Natural killer cell (primary cell): ENCODE results near the gene CCDC134. TPM values are rescaled to one million over a fixed set of nuclear protein-coding genes. Genes with fewer than 3 reads are reported as not detected.

Experiments
- ATAC-seq, 3 donors: fragments of 150-1000 bp in 2 of 3; fragments of 200-7000 bp in 1 of 3; cut with Tn5 transposase; 1 replicate in 1 of 3; 2 replicates in 2 of 3; pipeline ENCODE4 v1.10.0; 2021; ENCODE audit warnings: mild to moderate bottlenecking in 2 of 3, moderate library complexity in 2 of 3
- DNase-seq, 2 donors: peaks; one replicate each; pipeline versions ENCODE4 v3.0.0 to v3.0.0-alpha.2; 2013 to 2021; ENCODE audit warnings: mixed read lengths in 1 of 2
- H3K27ac ChIP-seq: one replicate; pipeline ENCODE4 v1.5.1; 2013; ENCODE audit warnings: mild to moderate bottlenecking, low read length
- H3K27me3 ChIP-seq: one replicate; pipeline ENCODE4 v1.6.1; 2013; ENCODE audit warnings: low read length; ENCODE audit not compliant: control insufficient read depth, insufficient read depth
- H3K36me3 ChIP-seq: one replicate; pipeline ENCODE4 v1.6.1; 2013; ENCODE audit warnings: low read length; ENCODE audit not compliant: control insufficient read depth, insufficient read depth
- H3K4me1 ChIP-seq: one replicate; pipeline ENCODE4 v1.6.1; 2013; ENCODE audit warnings: low read length; ENCODE audit not compliant: control insufficient read depth, insufficient read depth
- H3K4me3 ChIP-seq: one replicate; pipeline ENCODE4 v1.5.1; 2013; ENCODE audit warnings: low read length
- H3K9me3 ChIP-seq: one replicate; pipeline ENCODE4 v1.6.1; 2013; ENCODE audit warnings: low read length; ENCODE audit not compliant: control insufficient read depth, insufficient read depth
- H3K27ac Mint-ChIP-seq, 2 donors: one replicate each; pipeline ENCODE4 v1.8.0; 2022; ENCODE audit warnings: mild to moderate bottlenecking in 2 of 2, mixed read lengths in 2 of 2, moderate library complexity in 1 of 2
- H3K27me3 Mint-ChIP-seq, 2 donors: one replicate each; pipeline ENCODE4 v1.8.0; 2022; ENCODE audit warnings: low read depth in 2 of 2, mixed read lengths in 2 of 2
- H3K36me3 Mint-ChIP-seq: one replicate; pipeline ENCODE4 v1.8.0; 2022; ENCODE audit warnings: mixed read lengths
- H3K4me1 Mint-ChIP-seq, 2 donors: one replicate each; pipeline ENCODE4 v1.8.0; 2022; ENCODE audit warnings: mixed read lengths in 2 of 2
- H3K4me3 Mint-ChIP-seq: one replicate; pipeline ENCODE4 v1.8.0; 2022; ENCODE audit warnings: mild to moderate bottlenecking, moderate library complexity, mixed read lengths
- H3K9me3 Mint-ChIP-seq, 2 donors: one replicate each; pipeline ENCODE4 v1.8.0; 2022; ENCODE audit warnings: mixed read lengths in 2 of 2
- WGBS: methylation state at CpG from one replicate; pipeline ENCODE4 v1.1.7; 2013; ENCODE audit warnings: missing lambda C conversion rate; ENCODE audit not compliant: insufficient coverage; 5-methylcytosine and 5-hydroxymethylcytosine counted together
- intact Hi-C: fragments of 100-400 bp; cut with micrococcal nuclease; formaldehyde crosslinking; loops from one replicate; pipeline ENCODE4 v1.14.2; 2022
- total RNA-seq, 4 donors: library from RNA; stranded (reverse); fragments of 120-200 nt in 1 of 4; gene quantifications; one replicate each; pipeline versions ENCODE4 v1.2.3 to v1.2.4, GENCODE V29; 2013 to 2022
- TF ChIP-seq, protein P1 (sequence below): fragments of 200-600 bp; IDR thresholded peaks from one replicate; pipeline ENCODE4 v1.8.0; 2022; ENCODE audit warnings: antibody characterized with exemption

CCDC134 gene
- total RNA-seq, 3 donors from 2014 or later (not counting 1 experiment from before 2014, with no cell fraction given), result 16.4 to 22.1 (median 16.7) TPM

DNA sequence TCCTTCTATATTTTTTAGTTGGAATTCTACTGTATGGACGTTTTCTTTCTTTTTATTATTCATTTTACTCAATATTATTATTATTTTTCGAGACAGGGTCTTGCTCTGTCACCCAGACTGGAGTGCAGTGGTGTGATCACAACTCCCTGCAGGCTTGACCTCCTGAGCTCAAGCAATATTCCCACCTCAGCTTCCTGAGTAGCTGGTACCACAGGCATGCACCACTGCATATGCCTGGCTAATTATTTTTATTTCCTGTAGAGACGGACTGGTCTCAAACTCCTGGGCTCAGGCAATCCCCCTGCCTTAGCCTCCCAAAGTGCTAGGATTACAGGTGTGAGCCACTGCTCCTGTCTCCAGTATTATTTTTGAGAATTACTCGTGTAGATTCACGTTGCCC lies 34.0 kb upstream of the CCDC134 start:
- Mint-ChIP-seq H3K27ac (no peak overlapping the region), H3K27me3 (peaks cover 0 to 3% of the 10 kb centered on the region in 2 donors), H3K9me3 (no peaks in the 10 kb centered on the region), H3K36me3 (no peaks in the 10 kb centered on the region), H3K4me3 (no peak overlapping the region), H3K4me1 (no peaks in the 10 kb centered on the region)
- TF ChIP-seq, protein P1, sequence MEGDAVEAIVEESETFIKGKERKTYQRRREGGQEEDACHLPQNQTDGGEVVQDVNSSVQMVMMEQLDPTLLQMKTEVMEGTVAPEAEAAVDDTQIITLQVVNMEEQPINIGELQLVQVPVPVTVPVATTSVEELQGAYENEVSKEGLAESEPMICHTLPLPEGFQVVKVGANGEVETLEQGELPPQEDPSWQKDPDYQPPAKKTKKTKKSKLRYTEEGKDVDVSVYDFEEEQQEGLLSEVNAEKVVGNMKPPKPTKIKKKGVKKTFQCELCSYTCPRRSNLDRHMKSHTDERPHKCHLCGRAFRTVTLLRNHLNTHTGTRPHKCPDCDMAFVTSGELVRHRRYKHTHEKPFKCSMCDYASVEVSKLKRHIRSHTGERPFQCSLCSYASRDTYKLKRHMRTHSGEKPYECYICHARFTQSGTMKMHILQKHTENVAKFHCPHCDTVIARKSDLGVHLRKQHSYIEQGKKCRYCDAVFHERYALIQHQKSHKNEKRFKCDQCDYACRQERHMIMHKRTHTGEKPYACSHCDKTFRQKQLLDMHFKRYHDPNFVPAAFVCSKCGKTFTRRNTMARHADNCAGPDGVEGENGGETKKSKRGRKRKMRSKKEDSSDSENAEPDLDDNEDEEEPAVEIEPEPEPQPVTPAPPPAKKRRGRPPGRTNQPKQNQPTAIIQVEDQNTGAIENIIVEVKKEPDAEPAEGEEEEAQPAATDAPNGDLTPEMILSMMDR, result no peak
- WGBS, result 80% methylated on average over 4 of the region's 5 CpGs
- DNase-seq, result no peak
- Histone ChIP-seq H3K4me3 (no peak overlapping the region), H3K27me3 (no peaks in the 10 kb centered on the region), H3K4me1 (no peaks in the 10 kb centered on the region), H3K27ac (no peak overlapping the region), H3K9me3 (no peaks in the 10 kb centered on the region), H3K36me3 (no peaks in the 10 kb centered on the region)
- no peak for ATAC-seq
- intact Hi-C loops, result no loop called here

DNA sequence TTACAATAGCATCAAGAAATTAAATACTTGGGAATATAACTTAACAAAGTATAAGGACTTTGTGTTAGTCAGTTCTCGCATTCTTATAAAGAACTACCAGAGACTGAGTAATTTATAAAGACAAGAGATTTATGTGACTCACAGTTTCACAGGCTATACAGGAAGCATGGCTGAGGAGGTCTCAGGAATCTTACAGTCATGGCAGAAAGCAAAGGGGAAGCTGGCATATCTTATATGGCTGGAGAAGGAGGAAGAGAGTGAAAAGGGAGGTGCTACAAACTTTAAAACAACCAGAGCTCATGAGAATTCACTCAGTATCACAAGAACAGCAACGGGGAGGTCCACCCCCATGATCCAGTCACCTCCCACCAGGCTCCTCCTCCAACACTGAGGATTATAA lies 32.0 kb upstream of the CCDC134 start:
- Histone ChIP-seq H3K9me3 (no peaks in the 10 kb centered on the region), H3K4me1 (no peaks in the 10 kb centered on the region), H3K27ac (no peak overlapping the region), H3K36me3 (no peaks in the 10 kb centered on the region), H3K27me3 (no peaks in the 10 kb centered on the region), H3K4me3 (no peak overlapping the region)
- ATAC-seq, result peak in 2 of 3 donors; percentile 32 to 38
- TF ChIP-seq, protein P1, result no peak
- Mint-ChIP-seq H3K27ac (no peak overlapping the region), H3K9me3 (no peaks in the 10 kb centered on the region), H3K27me3 (peaks cover 0 to 3% of the 10 kb centered on the region in 2 donors), H3K36me3 (no peaks in the 10 kb centered on the region), H3K4me1 (no peaks in the 10 kb centered on the region), H3K4me3 (no peak overlapping the region)
- DNase-seq, result no peak
- no CpG with 5 or more reads among the region's 2 CpGs for WGBS
- intact Hi-C loops, result no loop called here

DNA sequence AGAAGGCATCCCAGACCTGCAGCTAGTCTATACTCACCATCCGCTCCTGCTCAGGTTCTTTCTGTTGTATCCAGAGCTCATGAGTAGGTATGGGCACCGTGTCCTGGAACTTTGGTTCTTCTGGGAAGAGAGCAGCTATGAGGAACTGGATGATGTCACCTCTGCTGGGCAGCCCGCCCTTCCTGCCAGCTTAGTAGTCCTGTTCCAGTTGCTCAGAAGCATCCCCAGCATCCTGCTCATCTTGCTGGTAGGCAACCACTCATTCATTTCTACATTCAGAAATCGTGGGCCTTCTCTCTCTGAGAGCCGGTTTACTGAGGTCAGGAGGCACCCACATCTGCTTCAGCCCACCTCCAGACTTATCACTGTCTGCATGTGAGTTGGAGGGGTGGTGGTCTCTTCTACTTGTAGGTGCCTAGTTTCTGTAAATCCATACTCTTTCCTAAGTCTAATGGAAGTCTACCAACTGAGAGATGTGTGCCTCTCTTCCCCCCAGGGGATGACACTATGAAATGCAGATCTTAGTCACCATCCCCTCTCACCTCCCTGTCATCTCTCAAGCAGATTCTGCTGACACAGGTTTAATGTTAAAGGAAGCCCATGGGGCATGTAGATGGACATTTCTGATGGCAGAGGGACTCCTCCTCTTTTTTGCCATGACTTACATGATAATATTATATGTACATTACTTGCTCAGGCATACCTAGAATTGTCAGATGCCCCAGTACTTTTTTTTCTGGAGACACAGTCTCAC lies 29.6 kb upstream of the CCDC134 start:
- no peak overlapping the region for H3K27ac ChIP-seq

More for the DNA sequence above, 29.6 kb upstream of the CCDC134 start:
- H3K4me1 ChIP-seq, result no peaks in the 10 kb centered on the region
- Mint-ChIP-seq H3K27me3 (peaks cover 0 to 3% of the 10 kb centered on the region in 2 donors), H3K9me3 (no peaks in the 10 kb centered on the region), H3K27ac (no peak overlapping the region), H3K4me1 (no peaks in the 10 kb centered on the region), H3K4me3 (no peak overlapping the region), H3K36me3 (no peaks in the 10 kb centered on the region)
- 86% methylated on average over 4 of the region's 5 CpGs for WGBS
- H3K4me3 ChIP-seq, result no peak overlapping the region
- H3K27me3 ChIP-seq, result no peaks in the 10 kb centered on the region
- ATAC-seq (no peak), DNase-seq (no peak)
- no peaks in the 10 kb centered on the region for H3K36me3 ChIP-seq
- intact Hi-C loops, result no loop called here
- TF ChIP-seq, protein P1, result no peak
- H3K9me3 ChIP-seq, result no peaks in the 10 kb centered on the region
